ENCODE measurements around the gene AIFM3. TPM values are rescaled to one million over a fixed set of nuclear protein-coding genes. Genes with fewer than 3 reads are reported as not detected.

AIFM3 gene, protein sequence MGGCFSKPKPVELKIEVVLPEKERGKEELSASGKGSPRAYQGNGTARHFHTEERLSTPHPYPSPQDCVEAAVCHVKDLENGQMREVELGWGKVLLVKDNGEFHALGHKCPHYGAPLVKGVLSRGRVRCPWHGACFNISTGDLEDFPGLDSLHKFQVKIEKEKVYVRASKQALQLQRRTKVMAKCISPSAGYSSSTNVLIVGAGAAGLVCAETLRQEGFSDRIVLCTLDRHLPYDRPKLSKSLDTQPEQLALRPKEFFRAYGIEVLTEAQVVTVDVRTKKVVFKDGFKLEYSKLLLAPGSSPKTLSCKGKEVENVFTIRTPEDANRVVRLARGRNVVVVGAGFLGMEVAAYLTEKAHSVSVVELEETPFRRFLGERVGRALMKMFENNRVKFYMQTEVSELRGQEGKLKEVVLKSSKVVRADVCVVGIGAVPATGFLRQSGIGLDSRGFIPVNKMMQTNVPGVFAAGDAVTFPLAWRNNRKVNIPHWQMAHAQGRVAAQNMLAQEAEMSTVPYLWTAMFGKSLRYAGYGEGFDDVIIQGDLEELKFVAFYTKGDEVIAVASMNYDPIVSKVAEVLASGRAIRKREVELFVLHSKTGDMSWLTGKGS
- 0.57 TPM for total RNA-seq
- 3.3 TPM for polyA plus RNA-seq
- long read RNA-seq, donor 1 = 0 reads
- long read RNA-seq, donor 2 = 0 reads
- long read RNA-seq, donor 3 = 0 reads
- long read RNA-seq, donor 4 = 0 reads
- long read RNA-seq, donor 5 = 0 reads
- long read RNA-seq, donor 6 = 0 reads
- long read RNA-seq, donor 7 = 0 reads
- long read RNA-seq, donor 8 = 0 reads
- long read RNA-seq, donor 9 = 0 reads
- long read RNA-seq, donor 10 = 0 reads

DNA sequence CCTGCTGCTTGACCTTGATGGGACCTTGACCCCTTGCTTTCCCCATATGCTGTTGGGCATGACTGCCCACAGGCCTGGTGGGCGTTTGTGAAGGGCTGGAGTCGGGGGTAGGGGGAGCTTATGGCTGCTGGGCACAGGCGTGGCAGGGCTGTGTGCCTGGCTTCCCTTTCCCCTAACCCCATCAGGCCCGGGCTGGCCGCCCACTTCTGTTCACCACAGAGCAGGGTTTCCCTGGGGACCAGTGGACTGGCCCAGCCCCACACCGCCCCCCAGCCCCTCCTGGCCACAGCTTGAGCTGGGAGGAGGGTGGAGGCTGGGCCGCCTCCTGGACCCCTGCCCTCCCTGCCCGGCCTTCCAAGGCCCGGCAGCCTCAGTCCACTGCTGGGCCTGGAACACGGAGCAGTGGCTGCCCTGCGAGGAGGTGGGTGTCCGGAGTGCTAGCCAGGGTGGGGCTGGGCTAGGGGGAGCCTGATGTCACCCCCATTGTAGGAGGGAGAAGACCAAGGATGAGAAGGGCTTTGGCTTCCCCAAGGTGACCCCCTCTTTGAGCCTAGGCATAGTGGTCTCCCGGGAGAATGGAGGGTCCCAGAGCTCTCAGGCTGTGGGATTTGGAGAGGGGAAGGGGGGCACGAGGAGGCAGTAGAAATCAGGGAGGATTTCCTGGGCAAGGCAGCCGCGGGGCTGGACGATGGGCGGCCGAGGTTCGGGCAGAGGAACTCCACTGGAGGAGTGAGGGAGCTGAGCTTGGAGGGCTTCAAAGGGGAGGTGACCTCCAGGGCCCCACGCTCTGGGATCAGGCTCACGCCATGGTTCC lies at the start of gene AIFM3:
AIFM3 (plus strand) TSS at position 373 of the 814 bp plus-strand sequence. CDS start 690 bp downstream, outside the sequence.
- Histone ChIP-seq H3K4me1 (ENCODE audit: control insufficient read depth in 2 of 2, insufficient read depth in 2 of 2, low read length in 2 of 2) (peaks cover 0 to 6% of the 10 kb centered on the region in 2 donors), H3K27me3 (ENCODE audit: control insufficient read depth in 2 of 2, insufficient read depth in 1 of 2, low read length in 1 of 2) (peaks cover 23 to 59% of the 10 kb centered on the region in 2 donors), H3K36me3 (ENCODE audit: control insufficient read depth in 2 of 2, insufficient read depth in 2 of 2, low read length in 1 of 2) (no peaks in the 10 kb centered on the region), H3K4me3 (ENCODE audit: low read length in 2 of 2) (no peak within 1 kb of the TSS), H3K9me3 (ENCODE audit: control insufficient read depth in 2 of 2, insufficient read depth in 1 of 2, low read length in 1 of 2) (no peaks in the 10 kb centered on the region), H3K27ac (ENCODE audit: low read depth in 1 of 2, low read length in 1 of 2) (no peak within 1 kb of the TSS)
- WGBS = 94% methylated on average over 22 of the region's 22 CpGs
- no peak for DNase-seq (ENCODE audit: low read depth in 6 of 9, low spot score in 9 of 9)

GRCh38 chr22:20918663-20919218 lies 48.3 kb upstream of the AIFM3 start:
- peak in 1 of 9 donors; percentile 27 for DNase-seq (ENCODE audit: low read depth in 6 of 9, low spot score in 9 of 9)
- Histone ChIP-seq H3K36me3 (ENCODE audit: control insufficient read depth in 2 of 2, insufficient read depth in 2 of 2, low read length in 1 of 2) (no peaks in the 10 kb centered on the region), H3K27me3 (ENCODE audit: control insufficient read depth in 2 of 2, insufficient read depth in 1 of 2, low read length in 1 of 2) (no peaks in the 10 kb centered on the region), H3K27ac (ENCODE audit: low read depth in 1 of 2, low read length in 1 of 2) (no peak overlapping the region), H3K4me3 (ENCODE audit: low read length in 2 of 2) (peak overlapping the region; percentile 75 to 79), H3K9me3 (ENCODE audit: control insufficient read depth in 2 of 2, insufficient read depth in 1 of 2, low read length in 1 of 2) (no peaks in the 10 kb centered on the region), H3K4me1 (ENCODE audit: control insufficient read depth in 2 of 2, insufficient read depth in 2 of 2, low read length in 2 of 2) (peaks cover 6 to 31% of the 10 kb centered on the region in 2 donors)
- 2% methylated on average over 19 of the region's 19 CpGs for whole genome bisulfite sequencing

- H3K9me3 ChIP-seq (ENCODE audit: control insufficient read depth in 2 of 2, insufficient read depth in 1 of 2, low read length in 1 of 2) = no peaks in the 10 kb centered on the region
- no peaks in the 10 kb centered on the region for H3K27me3 ChIP-seq (ENCODE audit: control insufficient read depth in 2 of 2, insufficient read depth in 1 of 2, low read length in 1 of 2)
- peak overlapping the region; percentile 75 to 79 for H3K4me3 ChIP-seq (ENCODE audit: low read length in 2 of 2)
- H3K27ac ChIP-seq (ENCODE audit: low read depth in 1 of 2, low read length in 1 of 2) = no peak overlapping the region
- DNase-seq (ENCODE audit: low read depth in 6 of 9, low spot score in 9 of 9) = no peak
- H3K4me1 ChIP-seq (ENCODE audit: control insufficient read depth in 2 of 2, insufficient read depth in 2 of 2, low read length in 2 of 2) = peaks cover 6 to 34% of the 10 kb centered on the region in 2 donors
- peaks cover 0 to 3% of the 10 kb centered on the region in 2 donors for H3K36me3 ChIP-seq (ENCODE audit: control insufficient read depth in 2 of 2, insufficient read depth in 2 of 2, low read length in 1 of 2)
- WGBS = 34% methylated on average over 4 of the region's 4 CpGs
Measured at GRCh38 chr22:20919718-20920117, 47.3 kb upstream of the AIFM3 start.

DNA sequence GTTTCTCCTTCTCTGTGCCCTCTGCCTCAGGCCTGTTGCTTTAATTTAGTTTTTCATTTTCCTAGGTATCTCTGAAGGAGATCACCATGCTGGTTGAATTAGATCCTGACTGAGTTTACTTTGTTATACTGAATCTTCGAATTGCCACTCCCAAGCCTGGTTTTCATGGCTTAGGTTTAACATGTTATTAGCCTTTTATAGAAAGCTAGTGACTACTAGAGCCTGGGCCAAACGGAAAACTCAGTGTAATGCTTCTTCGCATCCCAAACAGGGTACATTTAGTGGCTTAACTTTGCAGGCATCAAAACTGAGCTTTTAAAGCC lies 46.2 kb upstream of the AIFM3 start:
- no peak for DNase-seq (ENCODE audit: low read depth in 6 of 9, low spot score in 9 of 9)
- H3K4me1 ChIP-seq (ENCODE audit: control insufficient read depth in 2 of 2, insufficient read depth in 2 of 2, low read length in 2 of 2) = peaks cover 7 to 36% of the 10 kb centered on the region in 2 donors
- peak overlapping the region in 1 of 2 donors; percentile 79 for H3K4me3 ChIP-seq (ENCODE audit: low read length in 2 of 2)
- no peak overlapping the region for H3K27ac ChIP-seq (ENCODE audit: low read depth in 1 of 2, low read length in 1 of 2)
- H3K36me3 ChIP-seq (ENCODE audit: control insufficient read depth in 2 of 2, insufficient read depth in 2 of 2, low read length in 1 of 2) = peaks cover 0 to 6% of the 10 kb centered on the region in 2 donors
- H3K9me3 ChIP-seq (ENCODE audit: control insufficient read depth in 2 of 2, insufficient read depth in 1 of 2, low read length in 1 of 2) = no peaks in the 10 kb centered on the region
- 83% methylated on average over 3 of the region's 3 CpGs for WGBS
- H3K27me3 ChIP-seq (ENCODE audit: control insufficient read depth in 2 of 2, insufficient read depth in 1 of 2, low read length in 1 of 2) = no peaks in the 10 kb centered on the region

DNA sequence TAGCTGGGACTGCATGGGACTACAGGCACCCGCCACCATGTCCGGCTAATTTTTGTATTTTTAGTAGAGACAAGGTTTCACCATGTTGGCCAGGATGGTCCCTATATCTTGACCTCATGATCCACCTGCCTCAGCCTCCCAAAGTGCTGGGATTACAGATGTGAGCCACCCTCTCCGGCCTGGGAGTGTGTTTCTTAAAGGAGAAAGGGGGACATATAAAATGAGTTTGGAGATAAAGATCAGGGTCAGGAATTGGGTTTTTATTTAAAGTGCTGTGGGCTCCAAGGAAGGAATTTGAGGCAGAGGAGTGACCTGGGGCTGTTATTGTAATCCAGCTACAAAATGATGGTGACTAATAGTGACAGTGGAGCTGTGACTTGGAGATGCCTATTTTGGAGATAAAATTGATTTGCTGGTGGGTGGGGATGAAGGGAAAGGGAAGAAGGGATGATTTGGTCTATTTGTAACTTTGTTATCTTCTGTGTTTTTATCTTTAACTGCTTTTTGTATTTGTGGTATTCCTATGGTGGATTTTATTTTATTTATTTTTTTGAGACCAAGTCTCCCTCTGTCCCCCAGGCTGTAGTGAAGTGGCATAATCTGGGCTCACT lies 44.8 kb upstream of the AIFM3 start:
- Histone ChIP-seq H3K27ac (ENCODE audit: low read depth in 1 of 2, low read length in 1 of 2) (no peak overlapping the region), H3K36me3 (ENCODE audit: control insufficient read depth in 2 of 2, insufficient read depth in 2 of 2, low read length in 1 of 2) (peaks cover 0 to 6% of the 10 kb centered on the region in 2 donors), H3K4me1 (ENCODE audit: control insufficient read depth in 2 of 2, insufficient read depth in 2 of 2, low read length in 2 of 2) (peaks cover 6 to 37% of the 10 kb centered on the region in 2 donors), H3K27me3 (ENCODE audit: control insufficient read depth in 2 of 2, insufficient read depth in 1 of 2, low read length in 1 of 2) (no peaks in the 10 kb centered on the region), H3K9me3 (ENCODE audit: control insufficient read depth in 2 of 2, insufficient read depth in 1 of 2, low read length in 1 of 2) (no peaks in the 10 kb centered on the region), H3K4me3 (ENCODE audit: low read length in 2 of 2) (no peak overlapping the region)
- WGBS = 80% methylated on average over 3 of the region's 3 CpGs
- no peak for DNase-seq (ENCODE audit: low read depth in 6 of 9, low spot score in 9 of 9)

- no peak overlapping the region for H3K27ac ChIP-seq (ENCODE audit: low read depth in 1 of 2, low read length in 1 of 2)
- 93% methylated on average over 2 of the region's 2 CpGs for WGBS
- peaks cover 2 to 23% of the 10 kb centered on the region in 2 donors for H3K4me1 ChIP-seq (ENCODE audit: control insufficient read depth in 2 of 2, insufficient read depth in 2 of 2, low read length in 2 of 2)
- no peaks in the 10 kb centered on the region for H3K27me3 ChIP-seq (ENCODE audit: control insufficient read depth in 2 of 2, insufficient read depth in 1 of 2, low read length in 1 of 2)
- DNase-seq (ENCODE audit: low read depth in 6 of 9, low spot score in 9 of 9) = no peak
- H3K36me3 ChIP-seq (ENCODE audit: control insufficient read depth in 2 of 2, insufficient read depth in 2 of 2, low read length in 1 of 2) = peaks cover 6 to 12% of the 10 kb centered on the region in 2 donors
- H3K9me3 ChIP-seq (ENCODE audit: control insufficient read depth in 2 of 2, insufficient read depth in 1 of 2, low read length in 1 of 2) = no peaks in the 10 kb centered on the region
- H3K4me3 ChIP-seq (ENCODE audit: low read length in 2 of 2) = no peak overlapping the region
Measured at GRCh38 chr22:20926243-20926642, 40.8 kb upstream of the AIFM3 start.

DNA sequence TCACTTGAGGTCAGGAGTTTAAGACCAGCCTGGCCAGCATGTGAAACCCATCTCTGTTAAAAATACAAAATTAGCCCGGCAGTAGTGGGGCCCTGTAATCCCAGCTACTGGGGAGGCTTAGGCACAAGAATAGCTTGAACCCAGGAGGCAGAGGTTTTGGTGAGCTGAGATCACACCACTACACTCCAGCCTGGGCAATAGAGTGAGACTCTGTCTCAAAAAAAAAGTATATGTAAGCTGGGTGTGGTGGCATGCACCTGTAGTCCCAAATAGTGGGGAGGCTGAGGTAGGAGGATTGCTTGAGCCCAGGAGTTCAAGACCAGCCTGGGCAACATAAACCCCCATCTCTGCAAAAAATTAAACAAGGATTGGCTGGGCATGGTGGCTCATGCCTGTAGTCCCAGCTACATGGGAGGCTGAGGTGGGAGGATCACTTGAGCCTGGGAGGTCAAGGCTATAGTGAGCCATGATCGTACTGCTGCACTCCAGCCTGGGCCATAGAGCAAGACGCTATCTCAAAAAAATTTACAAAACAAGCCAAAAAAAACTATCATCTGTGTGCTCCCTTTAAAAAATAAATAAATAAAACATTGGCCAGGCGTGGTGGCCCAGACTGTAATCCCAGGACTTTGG lies 39.0 kb upstream of the AIFM3 start:
- no peak for DNase-seq (ENCODE audit: low read depth in 6 of 9, low spot score in 9 of 9)
- 98% methylated on average over 4 of the region's 4 CpGs for WGBS
- Histone ChIP-seq H3K4me1 (ENCODE audit: control insufficient read depth in 2 of 2, insufficient read depth in 2 of 2, low read length in 2 of 2) (peaks cover 2 to 11% of the 10 kb centered on the region in 2 donors), H3K4me3 (ENCODE audit: low read length in 2 of 2) (no peak overlapping the region), H3K9me3 (ENCODE audit: control insufficient read depth in 2 of 2, insufficient read depth in 1 of 2, low read length in 1 of 2) (no peaks in the 10 kb centered on the region), H3K36me3 (ENCODE audit: control insufficient read depth in 2 of 2, insufficient read depth in 2 of 2, low read length in 1 of 2) (peaks cover 6 to 12% of the 10 kb centered on the region in 2 donors), H3K27me3 (ENCODE audit: control insufficient read depth in 2 of 2, insufficient read depth in 1 of 2, low read length in 1 of 2) (no peaks in the 10 kb centered on the region), H3K27ac (ENCODE audit: low read depth in 1 of 2, low read length in 1 of 2) (no peak overlapping the region)

- H3K27ac ChIP-seq (ENCODE audit: low read depth in 1 of 2, low read length in 1 of 2) = no peak overlapping the region
- peaks cover 10 to 14% of the 10 kb centered on the region in 2 donors for H3K36me3 ChIP-seq (ENCODE audit: control insufficient read depth in 2 of 2, insufficient read depth in 2 of 2, low read length in 1 of 2)
- H3K4me3 ChIP-seq (ENCODE audit: low read length in 2 of 2) = no peak overlapping the region
- peaks cover 2 to 11% of the 10 kb centered on the region in 2 donors for H3K4me1 ChIP-seq (ENCODE audit: control insufficient read depth in 2 of 2, insufficient read depth in 2 of 2, low read length in 2 of 2)
- no peak for DNase-seq (ENCODE audit: low read depth in 6 of 9, low spot score in 9 of 9)
- H3K27me3 ChIP-seq (ENCODE audit: control insufficient read depth in 2 of 2, insufficient read depth in 1 of 2, low read length in 1 of 2) = no peaks in the 10 kb centered on the region
- WGBS = 96% methylated on average over 4 of the region's 4 CpGs
- H3K9me3 ChIP-seq (ENCODE audit: control insufficient read depth in 2 of 2, insufficient read depth in 1 of 2, low read length in 1 of 2) = no peaks in the 10 kb centered on the region
Measured at GRCh38 chr22:20928573-20928967, 38.5 kb upstream of the AIFM3 start.
